Measurements from ENCODE around the gene TBC1D9.

TBC1D9 gene

DNA sequence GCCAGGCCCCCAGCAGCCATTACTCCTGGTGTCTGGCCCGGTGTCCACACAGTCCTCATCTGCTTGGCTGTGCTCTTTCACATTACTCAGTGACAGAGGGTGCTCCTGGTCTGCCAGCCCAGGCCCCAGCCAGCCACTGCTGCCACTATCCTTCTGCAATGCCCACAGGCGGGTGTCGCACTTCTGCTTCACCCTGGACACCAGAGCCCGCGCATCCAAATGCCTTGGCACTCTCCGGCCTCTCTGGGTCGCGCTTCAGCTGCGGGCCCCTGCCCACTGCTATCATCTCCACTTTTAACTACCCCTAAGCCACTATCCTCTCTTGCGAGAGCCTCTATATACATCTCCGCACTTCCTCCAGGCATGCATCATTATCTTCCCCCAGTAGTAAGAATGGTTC lies 111.0 kb downstream of the TBC1D9 start:
- Histone ChIP-seq H2AFZ (ENCODE audit: low read depth, low read length, severe bottlenecking) (no peak overlapping the region), H3K9me2 (replicated peaks; ENCODE audit: insufficient read depth, low read length) (no peaks in the 10 kb centered on the region), H3K27ac (ENCODE audit: low read depth, low read length) (no peak overlapping the region), H4K20me1 (ENCODE audit: low read depth, low read length) (no peaks in the 10 kb centered on the region), H3K4me2 (ENCODE audit: low read depth, low read length, poor library complexity, severe bottlenecking) (no peak overlapping the region), H3K79me2 (ENCODE audit: insufficient read depth, low read length) (no peaks in the 10 kb centered on the region), H3K9ac (ENCODE audit: low read length) (no peak overlapping the region), H3F3A (ENCODE audit: insufficient read depth) (no peaks in the 10 kb centered on the region), H3K27me3 (ENCODE audit: low read length) (no peaks in the 10 kb centered on the region), H3K9me3 (ENCODE audit: insufficient read depth, low read length) (no peaks in the 10 kb centered on the region), H3K36me3 (ENCODE audit: low read length) (no peaks in the 10 kb centered on the region), H3K4me3 (ENCODE audit: insufficient read depth, low read length, poor library complexity, severe bottlenecking) (no peak overlapping the region)
- TF ChIP-seq EZH2phosphoT487 (conservative IDR thresholded peaks at IDR 0.05; ENCODE audit: low read length) = no peak
- TF ChIP-seq, protein P1, sequence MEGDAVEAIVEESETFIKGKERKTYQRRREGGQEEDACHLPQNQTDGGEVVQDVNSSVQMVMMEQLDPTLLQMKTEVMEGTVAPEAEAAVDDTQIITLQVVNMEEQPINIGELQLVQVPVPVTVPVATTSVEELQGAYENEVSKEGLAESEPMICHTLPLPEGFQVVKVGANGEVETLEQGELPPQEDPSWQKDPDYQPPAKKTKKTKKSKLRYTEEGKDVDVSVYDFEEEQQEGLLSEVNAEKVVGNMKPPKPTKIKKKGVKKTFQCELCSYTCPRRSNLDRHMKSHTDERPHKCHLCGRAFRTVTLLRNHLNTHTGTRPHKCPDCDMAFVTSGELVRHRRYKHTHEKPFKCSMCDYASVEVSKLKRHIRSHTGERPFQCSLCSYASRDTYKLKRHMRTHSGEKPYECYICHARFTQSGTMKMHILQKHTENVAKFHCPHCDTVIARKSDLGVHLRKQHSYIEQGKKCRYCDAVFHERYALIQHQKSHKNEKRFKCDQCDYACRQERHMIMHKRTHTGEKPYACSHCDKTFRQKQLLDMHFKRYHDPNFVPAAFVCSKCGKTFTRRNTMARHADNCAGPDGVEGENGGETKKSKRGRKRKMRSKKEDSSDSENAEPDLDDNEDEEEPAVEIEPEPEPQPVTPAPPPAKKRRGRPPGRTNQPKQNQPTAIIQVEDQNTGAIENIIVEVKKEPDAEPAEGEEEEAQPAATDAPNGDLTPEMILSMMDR (IDR thresholded peaks at IDR 0.05; ENCODE audit: insufficient read depth, low read length, poor library complexity, severe bottlenecking) = no peak

DNA sequence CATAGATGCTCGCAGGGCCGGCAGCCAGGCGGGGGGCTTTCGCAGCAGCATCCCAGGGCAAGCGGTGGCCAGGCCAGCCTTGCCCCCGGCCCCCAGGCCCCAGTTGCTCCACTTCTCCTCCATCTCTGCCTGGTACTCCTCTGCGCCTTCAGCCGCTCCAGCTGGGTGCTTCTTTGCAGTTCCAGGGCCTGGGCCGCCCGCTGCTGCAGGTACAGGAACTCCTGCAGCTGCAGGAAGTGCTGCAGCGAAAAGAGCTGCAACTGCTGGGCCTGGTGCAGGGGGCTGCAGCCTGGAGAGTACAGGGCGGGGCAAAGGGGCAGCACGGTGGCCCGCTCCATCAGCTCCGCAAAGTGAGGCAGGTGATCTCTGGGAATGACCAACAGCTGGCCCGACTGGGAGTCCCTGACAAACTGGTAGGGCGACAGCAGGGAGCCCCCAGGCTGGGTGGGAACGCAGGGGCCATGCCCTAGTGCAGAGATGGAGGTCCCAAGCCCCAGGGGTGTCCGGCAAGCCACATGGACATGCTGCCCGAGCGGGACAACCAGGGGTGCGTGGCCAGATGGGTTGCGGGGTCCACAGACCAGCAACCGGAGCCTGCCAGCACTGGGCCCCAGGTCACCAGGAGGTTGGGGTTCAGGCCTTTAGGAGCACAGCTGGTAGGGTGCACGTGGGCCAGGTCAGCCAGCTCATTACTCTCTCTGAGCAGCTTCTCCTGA lies 111.6 kb downstream of the TBC1D9 start:
- Histone ChIP-seq H4K20me1 (ENCODE audit: low read depth, low read length) (no peaks in the 10 kb centered on the region), H3K9me2 (replicated peaks; ENCODE audit: insufficient read depth, low read length) (no peaks in the 10 kb centered on the region), H3K4me2 (ENCODE audit: low read depth, low read length, poor library complexity, severe bottlenecking) (no peak overlapping the region), H3K27me3 (ENCODE audit: low read length) (no peaks in the 10 kb centered on the region), H3K36me3 (ENCODE audit: low read length) (no peaks in the 10 kb centered on the region), H3K27ac (ENCODE audit: low read depth, low read length) (no peak overlapping the region), H3K79me2 (ENCODE audit: insufficient read depth, low read length) (no peaks in the 10 kb centered on the region), H2AFZ (ENCODE audit: low read depth, low read length, severe bottlenecking) (no peak overlapping the region), H3K9ac (ENCODE audit: low read length) (no peak overlapping the region), H3K4me3 (ENCODE audit: insufficient read depth, low read length, poor library complexity, severe bottlenecking) (no peak overlapping the region), H3F3A (ENCODE audit: insufficient read depth) (no peaks in the 10 kb centered on the region), H3K9me3 (ENCODE audit: insufficient read depth, low read length) (no peaks in the 10 kb centered on the region)
- TF ChIP-seq EZH2phosphoT487 (conservative IDR thresholded peaks at IDR 0.05; ENCODE audit: low read length) = no peak
- TF ChIP-seq, protein P1 (IDR thresholded peaks at IDR 0.05; ENCODE audit: insufficient read depth, low read length, poor library complexity, severe bottlenecking) = no peak

DNA sequence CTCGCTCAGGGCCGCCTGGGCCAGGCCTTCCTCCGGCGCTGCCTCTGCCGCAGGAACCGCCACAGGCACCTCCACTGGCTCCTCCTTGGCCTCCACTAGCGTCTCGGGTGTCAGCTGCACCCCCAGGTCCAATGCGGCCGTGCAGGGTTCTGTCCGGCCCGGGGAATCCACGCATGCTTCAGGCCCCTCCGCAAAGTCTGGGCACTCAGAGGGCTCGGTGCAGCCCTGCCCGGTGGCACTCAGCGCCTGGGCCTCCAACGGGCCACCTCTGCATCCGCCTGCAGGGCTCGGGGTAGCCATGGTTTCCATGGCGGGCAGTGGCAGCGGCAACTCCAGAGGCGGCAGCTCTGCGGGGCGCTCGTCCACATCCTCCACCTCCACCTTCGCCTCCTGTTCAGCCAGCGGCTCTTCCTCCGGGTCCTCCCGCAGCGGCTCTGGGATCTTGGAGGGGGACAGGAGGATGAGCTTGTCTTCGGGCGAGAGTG lies 112.6 kb downstream of the TBC1D9 start:
- H3K9ac ChIP-seq (ENCODE audit: low read length) = no peak overlapping the region
- H3K9me2 ChIP-seq (replicated peaks; ENCODE audit: insufficient read depth, low read length) = no peaks in the 10 kb centered on the region
- H3K36me3 ChIP-seq (ENCODE audit: low read length) = no peaks in the 10 kb centered on the region
- no peak for TF ChIP-seq EZH2phosphoT487 (conservative IDR thresholded peaks at IDR 0.05; ENCODE audit: low read length)
- TF ChIP-seq, protein P1 (IDR thresholded peaks at IDR 0.05; ENCODE audit: insufficient read depth, low read length, poor library complexity, severe bottlenecking) = no peak
- no peaks in the 10 kb centered on the region for H3K79me2 ChIP-seq (ENCODE audit: insufficient read depth, low read length)
- H3F3A ChIP-seq (ENCODE audit: insufficient read depth) = no peaks in the 10 kb centered on the region
- H3K27ac ChIP-seq (ENCODE audit: low read depth, low read length) = no peak overlapping the region
- H3K4me2 ChIP-seq (ENCODE audit: low read depth, low read length, poor library complexity, severe bottlenecking) = no peak overlapping the region
- H3K4me3 ChIP-seq (ENCODE audit: insufficient read depth, low read length, poor library complexity, severe bottlenecking) = no peak overlapping the region
- no peak overlapping the region for H2AFZ ChIP-seq (ENCODE audit: low read depth, low read length, severe bottlenecking)
- no peaks in the 10 kb centered on the region for H3K9me3 ChIP-seq (ENCODE audit: insufficient read depth, low read length)
- no peaks in the 10 kb centered on the region for H3K27me3 ChIP-seq (ENCODE audit: low read length)
- no peaks in the 10 kb centered on the region for H4K20me1 ChIP-seq (ENCODE audit: low read depth, low read length)

All from SU-DHL-6 (cell line).